Measurements from ENCODE around the gene DNPH1.

DNPH1 gene

GRCh38 chr6:43228951-43229802 is at the start of gene DNPH1:
Gene DNPH1 (minus strand): TSS chr6:43229481. CDS start chr6:43229456, 25 bp downstream.
- peak; percentile 59 for DNase-seq (ENCODE audit: low read depth, low spot score)

DNA sequence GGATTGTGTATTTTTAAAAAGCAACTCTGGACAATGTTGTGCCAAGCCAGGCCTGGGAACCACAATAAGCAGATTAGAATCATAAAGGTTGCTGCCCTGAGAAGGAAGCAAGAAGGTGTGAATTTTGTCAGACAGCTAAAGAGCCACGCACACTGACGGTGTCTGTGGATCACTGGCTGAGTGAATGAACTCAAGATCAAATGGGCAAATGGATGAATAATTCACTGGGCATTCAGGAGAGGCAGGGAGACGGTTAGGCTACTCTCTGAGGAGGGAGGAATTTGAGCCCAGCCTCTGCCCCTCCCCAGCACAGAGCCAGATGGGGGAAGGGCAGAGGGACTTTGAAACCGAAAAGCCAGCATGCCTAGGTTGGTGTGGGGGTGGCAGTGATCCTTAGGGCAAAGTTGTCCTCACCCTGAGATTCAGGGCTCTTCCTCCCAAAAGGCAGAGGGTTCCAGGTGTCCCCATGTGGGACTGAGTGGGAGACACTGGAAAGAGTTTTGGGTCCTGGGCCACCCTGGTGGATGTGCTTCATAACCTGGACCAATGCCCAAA is 49.3 kb upstream of the DNPH1 start:
- DNase-seq (ENCODE audit: low read depth, low spot score): no peak

GRCh38 chr6:43277643-43278523 is 48.6 kb upstream of the DNPH1 start:
- DNase-seq (ENCODE audit: low read depth, low spot score): no peak

- DNase-seq (ENCODE audit: low read depth, low spot score): no peak
These were observed 48.0 kb upstream of the DNPH1 start for GRCh38 chr6:43277306-43277642.

DNA sequence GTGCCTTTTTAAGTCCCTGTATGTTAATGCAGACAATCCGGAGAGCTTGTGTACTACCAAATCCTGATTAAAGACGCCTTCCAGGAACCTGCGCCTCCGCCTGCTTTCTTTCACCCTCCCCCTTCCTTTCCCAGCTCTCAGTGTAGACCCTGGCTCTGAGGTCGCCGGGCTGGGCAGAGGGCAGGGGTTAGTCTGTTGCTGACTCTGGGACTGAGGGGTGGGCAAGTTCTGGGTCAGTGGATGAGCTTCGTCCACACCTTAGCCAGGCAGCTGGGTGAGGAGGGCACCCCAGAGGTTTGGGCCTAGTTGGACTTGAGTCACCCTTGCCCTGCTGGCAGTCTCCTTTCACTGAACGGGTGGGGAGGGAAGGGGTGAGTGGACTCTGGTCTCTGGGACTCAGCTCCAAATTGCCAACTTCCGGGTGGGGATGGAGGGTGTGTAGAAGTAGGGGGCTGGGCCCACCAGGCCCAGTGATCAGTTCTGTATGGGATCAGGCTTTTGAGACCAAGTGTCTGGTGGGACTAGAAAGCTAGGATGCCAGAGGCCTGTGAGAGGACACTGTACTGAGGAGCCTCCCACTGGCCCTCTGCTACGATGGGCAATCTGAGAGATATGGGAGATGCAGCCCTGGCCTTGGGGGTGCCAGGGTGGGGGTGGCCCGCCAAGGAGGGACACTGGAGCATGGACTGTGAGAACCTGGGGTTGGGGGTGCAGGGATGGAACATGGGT is 47.5 kb upstream of the DNPH1 start:
- DNase-seq (ENCODE audit: low read depth, low spot score): no peak

GRCh38 chr6:43275801-43276576 is 46.7 kb upstream of the DNPH1 start:
- no peak for DNase-seq (ENCODE audit: low read depth, low spot score)

DNA sequence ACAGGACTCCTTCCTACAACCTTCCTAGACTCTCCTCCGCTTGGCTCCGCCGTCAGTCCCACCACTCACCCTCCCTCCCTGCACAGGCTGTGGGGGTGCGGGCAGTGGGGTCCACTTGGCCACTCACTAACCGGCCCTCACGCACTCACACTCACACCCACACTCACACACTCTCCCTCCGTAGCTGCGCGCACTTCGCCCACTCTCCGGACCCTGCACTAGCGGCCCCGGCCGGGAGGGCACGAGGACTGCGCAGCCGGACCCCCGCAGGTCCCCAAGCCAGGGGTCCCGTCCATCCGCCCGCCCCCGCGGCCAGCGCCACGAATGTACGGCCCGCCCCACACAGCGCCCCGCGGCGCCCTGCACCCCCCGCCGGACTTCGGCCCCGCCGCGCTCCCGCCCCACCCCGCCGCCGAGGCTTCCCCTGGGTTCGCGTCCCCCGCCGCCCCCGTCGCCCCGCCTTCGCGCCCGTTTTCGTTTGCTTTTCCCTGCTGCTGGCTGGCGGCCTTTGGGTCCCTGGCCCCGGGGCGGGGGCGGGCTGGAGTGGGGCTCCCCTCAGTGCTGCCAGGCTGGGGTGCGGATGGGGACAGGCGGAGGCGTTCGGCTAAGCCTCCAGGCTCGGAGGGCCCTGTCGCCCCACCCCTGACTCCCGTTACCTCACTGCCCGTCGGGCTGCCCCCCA is 45.8 kb upstream of the DNPH1 start:
- DNase-seq (ENCODE audit: low read depth, low spot score): no peak

- DNase-seq (ENCODE audit: low read depth, low spot score): no peak
These were observed 45.0 kb upstream of the DNPH1 start for GRCh38 chr6:43274127-43274915.

DNA sequence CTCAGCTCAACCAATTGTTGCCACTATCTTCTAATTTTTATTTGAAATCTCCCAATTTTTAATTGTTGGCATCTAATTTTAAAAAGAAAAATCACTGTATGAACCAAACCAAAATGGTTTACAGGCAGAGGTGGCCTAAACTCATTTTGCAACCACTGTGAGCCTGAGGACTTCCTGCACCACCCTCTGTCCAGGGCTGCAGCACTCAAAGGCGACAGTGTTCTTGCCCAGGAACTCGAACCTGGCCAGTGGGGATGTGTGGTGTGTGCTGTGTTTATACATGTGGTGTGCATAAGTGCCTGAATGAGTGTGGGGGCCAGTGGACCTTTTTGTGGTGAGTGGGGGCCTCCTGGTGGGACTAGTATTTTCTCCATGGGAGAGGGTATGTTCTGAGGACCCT is 44.4 kb upstream of the DNPH1 start:
- DNase-seq (ENCODE audit: low read depth, low spot score): no peak

DNA sequence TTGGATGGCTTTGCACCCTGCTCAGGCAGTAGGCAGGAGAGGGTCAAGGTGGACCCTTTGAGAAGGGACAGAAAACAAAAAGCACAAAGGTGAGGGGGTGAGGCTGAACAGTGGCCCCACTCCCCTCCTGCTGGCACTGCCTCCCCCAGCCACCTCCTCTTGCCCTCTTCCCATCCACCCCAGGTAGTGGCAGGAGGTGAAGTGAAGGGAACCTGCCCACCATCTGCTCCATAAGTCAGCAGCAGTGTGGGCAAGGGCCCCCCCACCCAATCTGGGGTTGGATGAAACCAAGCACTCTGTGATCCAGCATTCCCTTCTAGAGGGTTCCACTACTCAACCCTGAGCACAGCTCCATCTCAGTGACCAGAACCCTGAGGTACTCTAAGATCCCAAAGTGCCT is 42.7 kb upstream of the DNPH1 start:
- DNase-seq (ENCODE audit: low read depth, low spot score): no peak

GRCh38 chr6:43271103-43271815 is 42.0 kb upstream of the DNPH1 start:
- no peak for DNase-seq (ENCODE audit: low read depth, low spot score)

- DNase-seq (ENCODE audit: low read depth, low spot score): no peak
These were observed 40.2 kb upstream of the DNPH1 start for GRCh38 chr6:43269273-43270007.

GRCh38 chr6:43268782-43269272 is 39.5 kb upstream of the DNPH1 start:
- no peak for DNase-seq (ENCODE audit: low read depth, low spot score)

- no peak for DNase-seq (ENCODE audit: low read depth, low spot score)
These were observed 39.0 kb upstream of the DNPH1 start for GRCh38 chr6:43268355-43268700.

DNA sequence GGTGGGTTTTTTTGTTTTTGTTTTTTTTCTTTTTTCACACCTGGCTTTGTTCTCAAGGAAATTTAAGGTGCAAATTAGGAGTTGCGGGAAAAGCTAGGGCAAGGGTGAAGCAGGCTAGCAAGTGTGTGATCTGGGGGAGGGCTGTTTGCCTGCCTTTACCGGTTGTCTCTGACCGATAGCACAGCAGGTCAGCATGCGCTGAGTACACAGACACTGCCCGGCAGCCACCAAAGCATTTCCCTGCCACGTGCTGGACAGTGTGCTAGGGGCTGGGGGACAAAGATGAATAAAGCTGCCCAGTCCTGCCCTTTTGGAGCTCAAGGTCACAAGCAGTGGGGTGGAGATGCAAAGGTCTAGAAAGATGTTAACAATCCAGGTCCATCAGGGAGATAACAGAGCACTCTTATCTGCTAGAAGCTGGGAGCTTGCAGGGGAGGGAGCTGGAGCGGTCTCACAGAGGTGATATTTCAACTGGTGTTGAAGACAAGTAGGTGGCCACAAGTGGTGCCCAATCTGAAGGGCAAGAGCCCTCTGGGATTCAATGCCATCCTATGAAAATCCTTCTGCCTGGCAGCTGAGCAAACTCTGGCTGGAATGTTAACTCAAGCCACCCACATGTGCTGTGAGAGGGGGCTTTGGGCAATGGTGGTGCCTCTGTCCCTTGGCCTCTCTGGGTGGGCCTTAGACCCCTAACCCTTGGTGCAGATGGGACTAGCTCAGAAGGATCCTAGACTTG is 38.5 kb upstream of the DNPH1 start:
- DNase-seq (ENCODE audit: low read depth, low spot score): no peak

GRCh38 chr6:43265564-43265963 is 36.3 kb upstream of the DNPH1 start:
- no peak for DNase-seq (ENCODE audit: low read depth, low spot score)

DNA sequence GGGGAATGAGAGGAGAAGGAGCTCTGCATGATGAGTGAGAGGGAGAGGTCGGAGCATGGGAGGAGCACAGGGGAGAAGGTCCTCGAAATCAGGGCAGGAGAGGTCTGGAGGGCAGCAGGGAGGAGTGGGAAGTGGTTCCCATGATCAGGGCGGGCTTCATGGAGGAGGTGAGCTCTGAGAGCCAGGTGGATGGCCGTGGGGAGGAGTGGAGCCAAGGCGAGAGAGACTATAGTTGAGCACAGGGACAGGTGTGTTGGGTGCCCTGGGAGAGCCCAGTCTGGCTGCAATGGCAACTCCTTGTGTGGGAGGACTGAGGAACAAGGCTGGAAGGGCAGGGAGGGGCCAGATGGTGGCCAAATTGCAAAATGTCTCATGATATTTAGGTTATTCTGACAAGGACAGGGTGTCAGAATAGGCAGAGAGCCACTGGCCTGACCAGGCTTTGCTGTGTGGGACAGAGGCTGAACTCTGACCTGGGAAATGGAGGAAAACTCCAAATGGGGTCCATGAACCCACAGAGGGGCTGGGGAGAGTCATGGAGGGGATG is 35.4 kb upstream of the DNPH1 start:
- DNase-seq (ENCODE audit: low read depth, low spot score): no peak
